Stimulated activated CD4-positive, alpha-beta T cell treated with anti-CD3 and anti-CD28 coated beads, Interleukin-12 subunit alpha, Interleukin-12 subunit beta, amount 100 ng/mL, for 48 hours (primary cell): ENCODE data around the gene ACBD4.
A peak's percentile ranks its signal among the peaks of the same experiment; 100 is the strongest.

Source experiments
- DNase-seq, 3 donors: peaks; one replicate each; pipeline ENCODE4 v3.0.0-alpha.2; 2020; ENCODE audit warnings: low read depth in 2 of 3, low spot score in 1 of 3

The ACBD4 gene

DNA sequence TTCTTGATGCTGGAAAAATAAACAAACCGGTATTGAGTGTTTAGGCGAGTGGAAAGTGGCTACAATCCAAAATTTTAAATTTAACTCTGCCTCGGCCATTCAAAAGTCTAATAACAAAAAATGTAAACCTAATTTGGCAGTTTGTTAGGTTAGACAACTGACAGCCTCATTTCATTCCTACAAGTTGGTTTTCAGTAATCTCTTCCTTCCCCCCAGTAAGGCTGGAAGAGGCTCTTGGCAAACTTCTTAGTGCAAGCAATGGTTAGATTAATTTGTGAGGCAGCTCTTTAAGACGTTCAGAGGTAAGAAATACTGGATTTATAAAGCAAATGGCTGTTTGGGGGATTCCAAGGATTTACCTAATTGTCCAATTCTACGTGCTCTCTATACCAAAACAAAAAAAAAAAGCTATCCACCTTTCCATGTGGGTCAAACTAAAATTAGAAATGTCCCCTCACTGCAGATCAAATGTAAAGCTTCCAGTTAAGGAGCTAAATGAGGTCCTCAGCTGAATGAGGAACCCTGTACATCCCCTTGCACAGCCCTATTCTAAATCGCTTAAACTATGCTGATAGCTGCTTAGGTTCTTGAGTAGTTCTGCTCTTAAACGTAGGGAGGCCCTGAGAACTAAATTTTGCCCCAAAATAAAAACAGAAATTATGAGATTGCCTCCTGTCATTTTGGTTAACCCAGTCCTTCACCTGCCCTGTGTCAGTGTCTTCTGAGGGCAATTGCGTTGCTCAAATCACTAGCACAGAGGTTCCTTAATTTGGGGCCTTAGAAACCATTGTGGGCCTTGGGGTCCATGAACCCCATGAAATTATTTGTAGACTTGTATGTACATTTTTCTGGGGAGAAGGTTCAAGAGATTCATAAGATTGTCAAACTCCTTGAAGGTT is 15.7 kb downstream of the ACBD4 start:
- DNase-seq: no peak

DNA sequence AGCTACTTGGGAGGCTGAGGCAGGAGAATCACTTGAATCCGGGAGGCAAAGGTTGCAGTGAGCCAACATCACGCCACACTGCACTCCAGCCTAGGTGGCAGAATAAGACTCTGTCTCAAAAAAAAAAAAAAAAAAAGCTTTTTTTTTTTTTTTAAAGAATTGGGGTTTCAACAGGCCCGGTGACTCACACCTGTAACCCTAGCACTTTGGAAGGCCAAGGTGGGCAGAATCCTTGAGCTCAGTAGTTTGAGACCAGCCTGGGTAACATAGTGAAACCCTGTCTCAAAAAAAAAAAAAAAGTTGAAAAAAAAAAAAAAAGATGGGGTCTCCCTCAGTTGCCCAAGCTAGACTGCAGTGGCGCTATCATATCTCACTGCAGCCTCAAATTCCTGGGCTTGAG is 19.5 kb downstream of the ACBD4 start:
- DNase-seq: no peak

DNA sequence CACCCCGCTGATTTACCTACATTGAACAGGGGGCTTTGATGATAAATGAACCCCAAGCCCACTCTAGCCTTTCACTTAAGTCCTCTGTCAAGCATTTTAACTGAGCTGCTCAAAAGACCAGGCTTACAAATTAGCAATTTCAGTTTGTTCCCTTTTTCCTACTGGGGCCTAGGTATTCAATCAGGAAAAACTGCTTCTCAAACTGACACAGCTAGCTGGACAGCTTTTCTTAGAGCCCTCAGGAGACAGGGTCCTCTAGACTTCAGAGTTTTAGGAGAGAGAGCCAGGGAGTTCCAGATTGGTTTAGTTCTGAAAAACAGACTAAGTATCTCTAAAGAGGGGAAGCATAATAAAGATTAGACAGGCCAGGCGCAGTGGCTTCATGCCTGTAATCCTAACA is 20.0 kb downstream of the ACBD4 start:
- no peak for DNase-seq

DNA sequence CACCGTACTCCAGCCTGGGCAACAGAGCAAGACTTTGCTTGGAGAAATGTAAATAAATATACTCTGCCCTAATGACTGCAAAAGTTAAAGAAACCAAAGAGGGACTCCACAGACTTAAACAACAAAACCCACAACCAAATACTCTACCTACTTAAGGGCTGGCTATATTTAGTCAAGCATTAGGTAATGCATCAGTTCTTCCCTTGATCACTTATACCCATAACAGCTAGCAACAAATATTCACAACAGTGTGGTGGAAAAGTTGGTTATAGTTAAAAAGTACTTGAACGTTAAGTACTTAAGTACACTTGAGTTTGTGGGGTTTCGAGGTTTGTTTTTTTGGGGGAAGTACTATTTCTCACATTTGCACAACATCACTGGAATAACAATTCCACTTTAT is 20.8 kb downstream of the ACBD4 start:
- DNase-seq: no peak

DNA sequence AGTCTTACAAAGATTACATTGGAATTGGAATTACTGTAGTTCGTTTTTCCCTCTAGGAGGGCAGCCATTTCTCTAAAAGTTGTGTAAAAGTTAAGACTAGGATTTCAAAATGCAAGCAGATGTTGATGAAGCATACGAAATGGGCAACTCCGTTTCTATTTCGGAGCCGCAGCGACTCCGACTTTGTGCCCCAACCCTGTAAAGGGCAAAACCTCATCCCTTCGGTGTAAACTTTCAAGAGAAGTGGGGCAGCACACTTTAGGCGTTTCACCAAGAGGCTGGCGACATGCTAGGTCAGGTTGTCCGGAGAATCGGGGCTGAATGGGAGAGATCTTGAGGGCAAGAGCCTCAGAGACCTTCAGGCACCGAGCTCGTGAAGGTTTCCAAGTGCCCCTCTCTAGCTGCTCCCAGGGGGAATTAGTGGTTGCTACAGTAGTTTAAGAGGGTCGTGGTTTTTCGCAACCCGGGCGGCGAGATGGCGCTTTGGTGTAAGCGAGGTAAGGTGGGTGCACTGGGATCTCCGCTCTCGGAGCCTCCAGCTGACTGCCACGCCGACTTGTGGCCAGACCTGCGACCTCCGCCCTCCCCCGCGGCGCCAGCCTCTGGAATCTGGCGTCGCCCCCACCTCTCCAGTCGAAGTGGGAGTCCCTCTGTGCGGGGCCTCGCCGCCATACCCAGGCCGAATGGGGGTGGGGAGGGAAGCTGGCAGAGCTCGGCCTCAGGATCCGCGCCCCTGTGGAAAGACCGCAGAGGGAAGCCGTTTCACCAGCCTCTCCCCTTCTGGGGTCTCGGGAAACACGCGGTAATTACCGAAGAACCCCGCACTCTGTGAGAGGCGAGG is 25.2 kb downstream of the ACBD4 start:
- peak in 2 of 3 donors; percentile 26 to 43 for DNase-seq

DNA sequence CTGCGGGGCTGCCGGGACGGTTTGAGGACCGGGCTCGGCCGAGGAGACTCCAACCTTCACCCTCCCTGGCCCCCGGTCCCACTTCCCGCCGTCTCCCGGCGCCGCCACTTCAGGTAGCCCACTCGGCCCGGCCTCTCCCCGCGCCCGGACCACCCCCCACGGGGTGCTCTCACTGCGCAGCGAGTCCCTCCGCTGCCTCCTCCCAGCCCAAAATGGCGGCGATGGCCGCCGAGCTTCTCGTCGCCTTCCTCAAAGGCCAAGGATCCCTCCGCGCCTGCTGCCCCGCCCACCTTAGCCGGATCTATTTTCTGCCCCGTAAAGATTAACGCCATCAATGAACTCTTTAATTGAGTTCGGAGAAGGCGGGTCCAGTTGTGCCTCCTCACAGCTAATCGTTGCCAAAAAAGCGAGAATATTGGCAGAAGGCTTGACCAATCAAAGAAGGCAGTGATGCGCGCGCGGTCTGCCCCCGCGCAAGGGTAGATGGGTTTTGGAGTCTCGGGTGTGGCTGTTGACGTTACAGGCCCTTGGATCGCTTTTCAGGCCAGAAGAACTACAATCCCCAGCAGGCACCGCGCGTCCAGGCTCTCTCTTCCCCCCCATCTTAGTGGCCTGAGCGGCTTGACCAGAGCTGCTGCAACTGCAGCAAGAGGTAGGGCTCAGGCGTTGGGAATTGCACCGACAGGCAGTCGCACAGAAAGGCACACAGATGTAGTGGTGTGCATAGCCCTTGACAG is 26.0 kb downstream of the ACBD4 start, which contains the start of gene HEXIM2:
HEXIM2 (plus strand) TSS at position 588 of the 737 bp plus-strand sequence. CDS start 919 bp downstream, outside the sequence.
- DNase-seq: peak; percentile 93 to 99 (median 96)

DNA sequence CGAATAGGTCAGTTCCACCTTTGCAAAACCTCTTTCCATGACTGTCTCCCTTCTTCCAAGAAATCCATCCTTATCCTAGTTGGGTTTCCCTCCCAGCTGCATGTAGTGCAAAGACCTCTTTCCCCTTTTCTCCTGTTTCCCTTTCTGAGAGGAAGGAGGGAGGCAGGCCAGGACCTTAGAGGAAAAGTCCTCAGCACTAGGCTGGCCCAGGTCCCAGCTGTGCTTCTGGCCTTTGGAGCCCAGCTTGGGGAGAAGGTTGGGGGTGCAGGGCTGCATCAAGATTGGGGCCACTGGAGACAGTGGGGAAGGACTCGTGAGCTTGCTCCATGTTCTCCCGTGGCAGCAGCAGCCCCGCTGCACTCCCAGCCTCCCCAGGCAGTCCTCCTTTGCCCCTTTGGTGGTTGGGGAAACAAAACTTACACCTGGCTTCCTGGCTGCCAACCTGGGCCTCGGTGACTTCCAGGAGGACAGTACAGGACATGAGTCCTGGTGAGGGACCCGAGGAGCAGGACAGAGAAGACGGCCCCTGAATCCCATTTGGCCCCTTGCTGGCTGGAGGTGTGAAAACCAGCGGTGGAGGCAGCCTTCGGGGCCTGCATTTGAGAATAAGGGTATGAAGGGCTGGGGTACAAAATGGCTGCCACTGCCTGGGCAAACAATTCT is 26.7 kb downstream of the ACBD4 start:
- DNase-seq: no peak

DNA sequence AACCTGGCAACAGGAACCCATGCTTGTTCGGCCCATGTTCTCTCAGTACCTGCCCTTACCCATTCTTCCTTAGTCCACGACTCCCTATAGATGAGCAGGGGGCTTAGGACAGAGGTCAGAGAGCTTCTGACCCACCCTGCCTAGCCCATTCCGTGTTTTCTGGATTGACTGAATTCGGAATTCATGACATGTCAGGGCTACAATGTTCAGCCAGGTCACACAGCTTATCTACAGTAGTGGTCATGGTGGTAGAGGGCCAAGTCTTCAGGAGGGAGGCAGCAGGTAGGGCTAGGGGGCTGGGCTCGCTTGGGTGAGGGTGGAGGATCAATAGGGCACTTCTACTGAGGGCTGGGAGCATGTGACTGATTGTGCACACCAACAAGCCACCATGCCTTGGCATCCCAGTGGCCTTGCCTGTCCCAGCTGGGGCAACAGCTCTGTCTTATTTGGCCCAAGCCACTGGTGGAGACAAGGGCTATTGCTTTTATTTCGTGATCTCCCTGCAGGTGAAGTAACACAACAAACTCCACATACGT is 29.3 kb downstream of the ACBD4 start:
- DNase-seq: no peak

DNA sequence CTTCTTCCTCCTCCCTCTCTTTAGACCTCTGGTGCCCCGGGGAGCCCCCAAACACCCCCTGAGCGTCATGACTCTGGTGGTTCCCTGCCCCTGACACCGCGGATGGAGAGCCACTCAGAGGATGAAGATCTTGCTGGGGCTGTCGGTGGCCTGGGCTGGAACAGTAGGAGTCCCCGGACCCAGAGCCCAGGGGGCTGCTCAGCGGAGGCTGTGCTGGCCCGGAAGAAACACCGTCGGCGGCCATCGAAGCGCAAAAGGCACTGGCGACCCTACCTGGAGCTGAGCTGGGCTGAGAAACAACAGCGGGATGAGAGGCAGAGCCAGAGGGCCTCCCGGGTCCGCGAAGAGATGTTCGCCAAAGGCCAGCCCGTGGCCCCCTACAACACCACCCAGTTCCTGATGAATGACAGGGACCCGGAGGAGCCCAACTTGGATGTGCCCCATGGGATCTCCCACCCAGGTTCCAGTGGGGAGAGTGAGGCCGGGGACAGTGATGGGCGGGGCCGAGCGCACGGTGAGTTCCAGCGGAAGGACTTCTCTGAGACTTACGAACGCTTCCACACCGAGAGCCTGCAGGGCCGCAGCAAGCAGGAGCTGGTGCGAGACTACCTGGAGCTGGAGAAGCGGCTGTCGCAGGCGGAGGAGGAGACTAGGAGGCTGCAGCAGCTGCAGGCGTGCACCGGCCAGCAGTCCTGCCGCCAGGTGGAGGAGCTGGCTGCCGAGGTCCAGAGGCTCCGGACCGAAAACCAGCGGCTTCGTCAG is 33.7 kb downstream of the ACBD4 start:
- DNase-seq: no peak

DNA sequence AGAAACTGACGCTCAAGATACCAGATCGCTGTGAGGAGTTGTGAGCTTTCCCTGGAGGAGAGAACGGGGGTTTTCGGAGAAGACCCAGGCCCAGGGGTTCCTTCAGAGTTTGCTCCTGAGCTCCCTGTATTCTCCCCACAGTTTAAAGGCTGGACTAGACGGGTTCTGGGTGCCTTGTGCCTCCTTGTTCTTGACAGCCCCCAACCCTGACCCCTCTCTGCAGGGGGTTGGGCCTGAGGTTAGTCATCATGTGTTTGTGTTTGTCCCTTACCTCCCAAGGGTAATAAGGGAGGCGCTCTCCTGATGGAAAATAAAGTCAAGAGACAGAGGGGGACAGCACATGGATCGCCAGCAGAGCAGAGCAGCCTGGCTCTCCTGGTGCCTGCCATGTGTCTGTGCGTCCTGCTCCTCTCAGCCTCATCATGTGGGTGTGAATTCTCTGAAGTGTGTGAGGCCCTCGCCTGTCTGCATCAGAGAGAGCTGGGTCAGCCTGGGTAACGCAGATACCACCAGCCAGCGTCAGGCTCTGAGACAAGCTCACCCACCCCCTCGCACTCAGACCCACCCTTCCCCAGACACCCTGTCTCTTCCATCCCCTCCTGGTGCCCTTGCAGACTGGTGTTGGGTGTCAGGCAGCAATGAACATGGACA is 34.9 kb downstream of the ACBD4 start:
- no peak for DNase-seq

DNA sequence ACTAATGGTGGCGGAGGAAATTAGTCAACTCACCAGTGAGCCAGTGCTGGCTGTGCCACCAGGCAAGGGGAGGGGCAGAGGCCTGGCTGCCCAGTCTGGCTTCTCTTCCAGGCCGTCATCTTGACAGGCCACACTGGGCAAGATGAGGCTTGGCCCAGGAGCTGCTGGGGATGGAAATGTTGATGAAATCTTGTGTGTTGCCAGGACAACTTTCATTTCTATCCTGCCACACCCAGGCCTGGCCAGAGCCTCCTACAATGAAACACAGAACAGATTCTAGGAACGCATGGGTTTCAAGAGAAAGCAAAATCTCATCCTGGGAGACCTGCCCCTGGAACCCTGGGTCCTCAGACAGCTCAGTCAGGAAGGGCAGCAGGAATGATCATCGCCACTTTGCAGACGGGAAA is 35.4 kb downstream of the ACBD4 start:
- no peak for DNase-seq

DNA sequence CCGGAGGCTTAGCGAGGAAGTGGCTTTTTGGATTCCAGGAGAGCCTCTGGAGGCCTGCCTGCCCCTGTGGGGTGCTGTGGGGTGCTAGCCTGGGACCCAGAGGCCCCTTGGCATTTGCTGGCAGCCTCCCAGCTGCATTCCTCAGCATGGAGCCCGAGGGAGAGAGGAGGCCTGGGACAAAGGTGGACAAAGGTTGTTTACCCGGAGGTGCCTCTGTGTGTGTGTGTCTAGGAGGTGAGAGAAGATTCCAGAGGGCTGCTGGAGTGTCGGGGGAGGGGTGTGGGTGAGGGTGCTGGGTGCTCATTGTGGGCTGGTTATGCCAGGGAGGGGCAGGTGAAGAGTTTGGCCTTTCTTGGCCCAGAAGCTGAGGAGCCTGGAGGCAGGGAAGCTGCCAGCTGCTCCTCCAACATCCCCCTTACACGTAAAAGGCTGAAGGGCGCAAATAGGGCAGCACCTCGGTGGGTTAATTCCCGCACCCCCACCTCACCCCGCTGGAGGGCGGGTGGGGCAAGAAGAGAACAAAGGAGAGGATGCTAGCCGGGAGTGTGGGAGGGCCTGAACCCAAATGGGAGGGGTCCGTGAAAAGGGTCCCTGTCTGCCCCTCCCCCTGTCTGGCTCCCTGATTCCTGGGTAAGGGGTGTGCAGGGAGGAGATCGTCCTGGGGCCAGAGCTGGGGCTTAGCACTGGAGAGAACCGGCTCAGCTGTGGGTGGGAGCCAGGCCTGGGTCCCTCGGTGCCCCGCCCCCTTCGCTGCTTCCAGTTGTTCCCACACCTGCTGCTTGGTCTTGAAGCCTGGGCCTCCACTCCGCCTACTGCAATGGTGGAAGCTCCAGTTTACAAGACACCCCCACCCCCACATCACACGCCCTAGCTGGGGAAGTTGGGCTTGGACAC is 36.1 kb downstream of the ACBD4 start:
- no peak for DNase-seq

DNA sequence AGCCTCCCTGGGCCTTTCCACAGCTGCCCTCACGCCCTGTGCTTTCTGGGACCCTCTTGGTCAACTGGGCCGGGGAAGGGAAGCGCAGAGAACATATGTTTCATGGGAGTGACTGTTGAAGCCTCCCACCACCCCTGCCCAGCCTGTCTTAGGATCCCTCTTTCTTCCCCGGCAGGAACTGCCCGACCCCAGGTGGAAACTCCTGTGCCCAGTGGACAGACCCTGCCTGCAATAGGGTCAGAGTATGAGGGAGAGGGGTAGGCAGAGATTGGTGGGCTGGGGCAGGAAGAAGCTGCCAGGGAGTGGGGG is 36.7 kb downstream of the ACBD4 start:
- DNase-seq: no peak

DNA sequence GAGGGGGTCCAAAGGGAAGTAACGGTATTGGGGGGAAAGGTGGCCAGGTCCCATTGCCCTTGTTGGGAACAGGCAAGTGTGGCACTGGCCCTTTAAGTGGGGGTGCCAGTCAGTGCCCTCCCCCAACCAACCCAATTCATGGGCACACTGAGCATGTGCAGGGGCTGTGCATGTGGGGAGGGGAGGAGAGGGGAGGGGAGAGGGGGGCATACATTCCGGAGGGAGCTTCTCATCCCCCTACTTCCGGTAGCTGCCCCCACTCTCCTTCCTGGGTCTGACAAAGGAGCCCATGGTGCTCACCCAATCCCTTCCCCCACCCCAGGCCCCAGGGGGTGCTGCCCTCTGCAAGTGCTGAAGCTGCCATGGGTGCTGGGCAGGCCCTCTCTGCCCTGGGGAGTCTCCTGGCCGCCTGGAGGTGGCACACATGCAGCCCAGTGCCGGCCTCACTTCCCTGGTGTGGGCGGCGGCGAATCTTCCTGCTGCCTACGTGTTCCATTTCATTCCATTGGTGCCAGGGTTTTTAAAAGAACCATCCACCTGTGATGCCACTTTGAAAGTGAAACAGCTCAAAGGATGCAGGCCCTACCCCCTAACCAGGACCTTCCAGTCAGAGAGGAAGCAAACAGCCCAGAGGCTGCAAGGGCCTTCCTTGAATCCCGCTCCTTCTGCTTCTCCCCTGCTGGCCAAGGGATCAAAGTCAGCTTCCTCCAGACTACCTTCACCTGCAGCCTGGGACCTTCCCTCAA is 37.2 kb downstream of the ACBD4 start:
- DNase-seq: peak; percentile 28 to 34 (median 34)

DNA sequence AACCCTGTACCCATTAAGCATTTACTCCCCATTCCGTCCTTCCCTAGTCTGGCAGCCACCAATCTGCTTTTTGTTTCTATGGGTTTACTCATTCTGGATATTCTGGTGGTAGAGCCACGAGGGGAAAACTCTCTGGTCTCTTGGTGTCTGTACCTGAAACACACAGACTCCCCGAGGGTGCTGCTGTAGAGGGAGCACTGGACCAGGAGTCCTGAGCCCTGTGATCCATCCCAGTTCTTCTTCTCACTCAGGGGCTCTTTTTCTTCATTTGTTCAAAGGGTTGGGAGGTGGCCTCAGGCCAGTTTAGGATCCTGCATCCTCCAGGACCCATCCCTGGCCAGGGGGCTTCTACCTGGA is 40.2 kb downstream of the ACBD4 start:
- DNase-seq: no peak

DNA sequence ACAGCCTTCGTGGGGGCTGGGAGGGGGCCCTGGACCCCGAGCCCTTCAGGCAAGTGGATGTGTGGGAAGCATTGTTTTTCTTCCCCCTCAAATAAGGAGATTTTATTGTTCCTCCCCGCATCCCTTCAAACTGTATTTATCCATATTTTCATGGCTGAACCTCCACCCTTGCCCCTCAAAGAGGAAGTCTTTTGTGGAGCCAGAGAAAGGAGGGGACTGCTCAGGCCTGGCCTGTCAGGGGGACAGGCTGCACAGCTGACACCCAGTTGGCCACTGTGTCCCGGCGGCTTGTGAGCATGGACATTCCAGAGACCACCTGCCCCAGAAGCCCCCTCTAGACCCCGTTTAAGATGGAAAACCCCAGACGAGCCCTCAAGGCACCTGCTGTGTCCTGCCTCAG is 42.1 kb downstream of the ACBD4 start:
- DNase-seq: no peak

DNA sequence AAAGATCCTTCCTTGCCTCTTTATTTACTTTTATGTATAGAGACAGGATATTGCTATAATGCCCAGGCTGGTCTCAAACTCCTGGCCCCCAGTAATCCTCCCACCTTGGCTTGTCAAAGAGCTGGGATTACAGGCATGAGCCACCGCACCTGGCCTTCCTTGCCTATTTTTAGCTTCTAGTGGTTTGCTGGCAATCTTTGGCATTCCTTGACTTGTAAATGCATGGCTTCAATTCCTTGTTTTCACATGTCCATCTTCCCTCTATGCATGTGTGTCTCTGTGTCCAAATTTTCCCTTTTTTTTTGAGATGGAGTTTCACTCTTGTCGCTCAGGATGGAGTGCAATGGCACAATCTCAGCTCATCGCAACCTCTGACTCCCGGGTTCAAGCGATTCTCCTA is 48.7 kb downstream of the ACBD4 start:
- no peak for DNase-seq

DNA sequence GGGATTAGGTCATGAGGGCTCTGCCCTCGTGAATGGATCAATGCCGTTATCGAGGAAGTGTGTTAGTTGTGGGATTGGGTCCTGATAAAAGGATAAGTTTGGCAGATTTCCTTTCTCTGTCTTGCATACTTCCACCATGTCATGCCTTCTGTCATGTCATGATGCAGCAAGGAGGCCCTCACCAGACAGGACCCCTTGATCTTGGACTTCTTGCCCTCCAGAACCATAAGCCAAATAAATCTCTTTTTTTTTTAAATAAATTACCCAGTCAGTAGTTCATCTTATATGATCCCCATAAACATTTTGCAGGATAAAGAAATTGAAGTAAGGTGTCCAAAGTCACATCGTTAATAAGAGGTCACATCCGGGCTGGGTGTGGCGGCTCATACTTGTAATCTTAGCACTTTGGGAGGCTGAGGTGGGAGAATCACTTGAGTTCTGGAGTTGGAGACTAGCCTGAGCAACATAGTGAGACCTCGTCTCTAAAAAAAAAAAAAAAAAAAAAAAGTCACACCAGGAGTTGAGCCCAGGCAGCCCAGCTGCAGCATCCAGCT is 51.4 kb downstream of the ACBD4 start:
- DNase-seq: no peak
